ENCODE results near the gene TMEM220. TPM values are rescaled to one million over a fixed set of nuclear protein-coding genes. Genes with fewer than 3 reads are reported as not detected.
A peak's percentile ranks its signal among the peaks of the same experiment; 100 is the strongest.

TMEM220 gene
- total RNA-seq, 2 experiments from 2014 or later, result 2.9 to 3.2 TPM

- H3K4me3 Mint-ChIP-seq, result no peak overlapping the region
- H3K36me3 Mint-ChIP-seq (ENCODE audit: low read depth), result no peaks in the 10 kb centered on the region
- no peak for ATAC-seq (ENCODE audit: poor library complexity)
- peaks cover 5 to 7% of the 10 kb centered on the region in 2 experiments for H3K9me3 ChIP-seq (ENCODE audit: control insufficient read depth in 1 of 2, insufficient read depth in 1 of 2, low read length in 2 of 2)
- H3K27me3 Mint-ChIP-seq, result no peaks in the 10 kb centered on the region
- H3K36me3 ChIP-seq (ENCODE audit: insufficient read depth, low read length), result no peaks in the 10 kb centered on the region
- peaks cover 4% of the 10 kb centered on the region for H3K9me3 Mint-ChIP-seq
- H3K27me3 ChIP-seq (ENCODE audit: control insufficient read depth in 1 of 2, insufficient read depth in 2 of 2, low read length in 2 of 2), result no peaks in the 10 kb centered on the region
- intact Hi-C loops (cut with DNase I, micrococcal nuclease), result no loop called here
- H3K4me3 ChIP-seq (ENCODE audit: low read length), result no peak overlapping the region
- CTCF ChIA-PET, result no interaction called here
- no peaks in the 10 kb centered on the region for H3K4me1 ChIP-seq (ENCODE audit: insufficient read depth, low read length)
- H3K27ac Mint-ChIP-seq, result no peak overlapping the region
- POLR2A ChIA-PET, result no interaction called here
- no peak for TF ChIP-seq CTCF (IDR thresholded peaks at IDR 0.05)
- H3K4me1 Mint-ChIP-seq (ENCODE audit: low read depth), result no peaks in the 10 kb centered on the region
- DNase-seq, result no peak
- H3K27ac ChIP-seq (ENCODE audit: low read depth in 1 of 2, low read length in 2 of 2), result no peak overlapping the region
These were observed 45.2 kb upstream of the TMEM220 start for GRCh38 chr17:10775058-10775457.

GRCh38 chr17:10773391-10773790 lies 43.6 kb upstream of the TMEM220 start:
- Histone ChIP-seq H3K27me3 (ENCODE audit: control insufficient read depth in 1 of 2, insufficient read depth in 2 of 2, low read length in 2 of 2) (no peaks in the 10 kb centered on the region), H3K36me3 (ENCODE audit: insufficient read depth, low read length) (no peaks in the 10 kb centered on the region), H3K27ac (ENCODE audit: low read depth in 1 of 2, low read length in 2 of 2) (no peak overlapping the region), H3K9me3 (ENCODE audit: control insufficient read depth in 1 of 2, insufficient read depth in 1 of 2, low read length in 2 of 2) (peaks cover 5 to 13% of the 10 kb centered on the region in 2 experiments), H3K4me1 (ENCODE audit: insufficient read depth, low read length) (no peaks in the 10 kb centered on the region), H3K4me3 (ENCODE audit: low read length) (no peak overlapping the region)
- Mint-ChIP-seq H3K27me3 (no peaks in the 10 kb centered on the region), H3K27ac (no peak overlapping the region), H3K4me3 (no peak overlapping the region), H3K9me3 (peaks cover 7% of the 10 kb centered on the region), H3K36me3 (ENCODE audit: low read depth) (no peaks in the 10 kb centered on the region), H3K4me1 (ENCODE audit: low read depth) (no peaks in the 10 kb centered on the region)
- intact Hi-C loops (cut with DNase I, micrococcal nuclease), result no loop called here
- DNase-seq (no peak), ATAC-seq (ENCODE audit: poor library complexity) (no peak)
- TF ChIP-seq CTCF (IDR thresholded peaks at IDR 0.05), result no peak
- ChIA-PET POLR2A (no interaction called here), CTCF (no interaction called here)

DNA sequence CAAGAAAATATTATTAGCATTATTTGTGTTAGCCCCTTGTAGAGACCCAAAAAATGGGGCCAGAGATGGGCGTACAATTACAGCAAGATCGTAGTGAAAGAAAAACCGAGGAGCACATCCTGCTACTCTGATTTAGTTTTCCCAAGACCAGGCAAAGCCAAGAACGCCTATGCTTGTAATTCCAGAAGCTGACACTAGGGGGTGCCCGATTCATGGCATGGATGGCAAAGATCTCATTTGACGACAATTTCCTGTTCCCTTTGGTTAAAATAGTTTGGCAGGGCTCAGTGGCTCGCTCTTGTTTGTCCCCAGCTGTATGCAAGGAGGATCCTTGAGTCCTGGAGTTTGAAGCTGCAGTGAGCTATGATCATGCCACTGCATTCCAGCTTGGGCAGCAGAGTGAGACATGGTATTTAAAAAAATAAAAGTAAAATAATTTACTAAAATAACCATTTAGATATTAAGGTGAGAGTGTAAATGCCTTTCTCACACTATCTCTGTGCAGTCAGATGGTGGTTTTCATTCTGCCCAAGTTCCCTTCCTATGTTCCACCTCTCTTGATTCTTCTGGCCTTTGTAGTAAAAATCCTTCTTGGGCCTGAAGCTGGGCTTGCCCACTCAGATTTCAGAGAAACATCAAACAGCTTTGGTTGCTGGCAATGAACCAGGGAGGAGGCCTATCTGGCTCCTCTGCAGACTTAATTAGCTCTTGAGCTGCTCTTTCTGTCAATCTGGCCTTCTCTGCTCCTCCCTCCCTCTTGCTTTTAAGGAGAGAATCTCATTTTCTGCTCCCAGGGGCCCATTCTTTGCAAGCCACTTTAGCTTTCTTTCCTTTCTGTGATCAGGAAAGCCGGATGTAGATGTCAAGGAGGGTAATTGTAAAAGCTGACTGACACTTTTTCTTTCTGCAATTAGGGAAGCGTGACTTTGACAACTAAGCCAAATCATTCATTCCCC lies 42.9 kb upstream of the TMEM220 start:
- POLR2A ChIA-PET, result no interaction called here
- no peak overlapping the region for H3K27ac Mint-ChIP-seq
- no peak overlapping the region for H3K4me3 Mint-ChIP-seq
- H3K27me3 Mint-ChIP-seq, result no peaks in the 10 kb centered on the region
- H3K4me1 Mint-ChIP-seq (ENCODE audit: low read depth), result no peaks in the 10 kb centered on the region
- Histone ChIP-seq H3K4me1 (ENCODE audit: insufficient read depth, low read length) (no peaks in the 10 kb centered on the region), H3K27ac (ENCODE audit: low read depth in 1 of 2, low read length in 2 of 2) (no peak overlapping the region), H3K27me3 (ENCODE audit: control insufficient read depth in 1 of 2, insufficient read depth in 2 of 2, low read length in 2 of 2) (no peaks in the 10 kb centered on the region), H3K4me3 (ENCODE audit: low read length) (no peak overlapping the region), H3K9me3 (ENCODE audit: control insufficient read depth in 1 of 2, insufficient read depth in 1 of 2, low read length in 2 of 2) (peaks cover 5 to 13% of the 10 kb centered on the region in 2 experiments), H3K36me3 (ENCODE audit: insufficient read depth, low read length) (no peaks in the 10 kb centered on the region)
- intact Hi-C loops (cut with DNase I, micrococcal nuclease), result no loop called here
- peak; percentile 51 for TF ChIP-seq CTCF (IDR thresholded peaks at IDR 0.05)
- H3K9me3 Mint-ChIP-seq, result peaks cover 7% of the 10 kb centered on the region
- no peaks in the 10 kb centered on the region for H3K36me3 Mint-ChIP-seq (ENCODE audit: low read depth)
- peak in 5 of 14 experiments; percentile 5 to 44 (median 37) for DNase-seq
- no peak for ATAC-seq (ENCODE audit: poor library complexity)
- CTCF ChIA-PET, result interaction anchor here (1.0 to 1.2 kb wide), 2 partner anchors 9 to 18 kb away, joined by 3 read pairs; no protein-coding TSS in a partner anchor

Data from CD4-positive, alpha-beta T cell (primary cell).